ENCODE data around the gene SUMF1. TPM values are rescaled to one million over a fixed set of nuclear protein-coding genes. Genes with fewer than 3 reads are reported as not detected.
"Not testable (repeated sequence)": the region's sequence is repeated elsewhere in the genome, so short reads cannot be mapped to it uniquely, and the experiment has no call there.

Gene SUMF1
- total and polyA plus RNA-seq, 2 of the 13 experiments (the other 11 are each of a cell fraction or from before 2014, with no cell fraction given): 18.5 to 28.9 TPM

DNA sequence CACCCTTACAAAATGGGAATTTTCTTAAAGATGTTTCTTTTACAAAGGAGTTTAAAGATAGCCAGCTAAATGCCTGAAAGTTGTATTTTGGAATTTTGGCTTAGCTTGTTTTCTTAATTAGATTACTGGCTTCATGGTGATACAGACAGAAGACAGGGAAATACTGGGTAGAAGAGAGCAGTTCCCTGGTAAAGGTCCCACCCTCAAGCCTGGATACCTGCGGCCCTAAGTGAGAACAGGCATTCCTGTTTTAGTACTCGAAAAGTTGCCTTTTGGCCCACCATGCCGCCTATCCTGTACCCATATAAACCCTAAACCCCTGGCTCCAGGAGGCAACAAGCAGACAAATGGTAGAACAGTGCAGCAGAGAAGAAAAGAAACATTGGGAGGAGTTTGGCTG is 134.5 kb downstream of the SUMF1 start:
- CTCF ChIA-PET (ENCODE audit: low intra/inter-chr PET ratio, low total read pairs): no interaction called here
- H2AFZ ChIP-seq (ENCODE audit: low read length): peak overlapping the region; percentile 71
- BruUV-seq (replicated peaks): no TSS peak
- H3K4me3 ChIP-seq (replicated peaks in 1 of 3; ENCODE audit: insufficient read depth in 1 of 3, low read depth in 2 of 3, low read length in 3 of 3): peak overlapping the region in 2 of 3 experiments; percentile 17 to 27; a peak in 3 of 6 replicates
- ATAC-seq (peak; percentile 81), DNase-seq (ENCODE audit: low spot score) (no peak), FAIRE-seq (no peak)
- in situ Hi-C loops (cut with HindIII; ENCODE audit: extremely low pct_ligation_motif_present, low pct_unique_long_range_greater_than_20kb): no loop called here
- intact Hi-C loops (cut with micrococcal nuclease; ENCODE audit: unreplicated experiment): loop anchor here (5.0 kb wide), 1 partner anchor 300 kb away; no protein-coding TSS in a partner anchor
- H3K27ac ChIP-seq (ENCODE audit: extremely low read length, insufficient read depth, low read length): peak overlapping the region; percentile 19
- peak overlapping the region; percentile 53 for H3K4me2 ChIP-seq (ENCODE audit: low read depth, low read length)
- H3K36me3 ChIP-seq (replicated peaks in 1 of 2; ENCODE audit: control insufficient read depth in 1 of 2, insufficient read depth in 2 of 2, low read length in 2 of 2): no peaks in the 10 kb centered on the region
- WGBS (ENCODE audit: low lambda C conversion rate): 51% methylated on average over 3 of the region's 3 CpGs
- H3K27me3 ChIP-seq (ENCODE audit: control insufficient read depth in 1 of 2, insufficient read depth in 2 of 2, low read length in 2 of 2): no peaks in the 10 kb centered on the region
- H3K9ac ChIP-seq (ENCODE audit: insufficient read depth, low read depth, low read length): no peak overlapping the region
- no peaks in the 10 kb centered on the region for H3K79me2 ChIP-seq (ENCODE audit: insufficient read depth, low read length)
- TF ChIP-seq SSRP1 (CRISPR knock-in tag; IDR thresholded peaks at IDR 0.05) (no peak), ZNF792 (CRISPR knock-in tag; IDR thresholded peaks at IDR 0.05) (0 out of 2 replicates have a peak, but pooled peaks have one; percentile 10)
- peaks cover 22% of the 10 kb centered on the region for H3K4me1 ChIP-seq (ENCODE audit: insufficient read depth, low read length)
- no peaks in the 10 kb centered on the region for H4K20me1 ChIP-seq (ENCODE audit: insufficient read depth, low read length)
- POLR2A ChIA-PET: no interaction called here
- H3K9me3 ChIP-seq (ENCODE audit: low read length): peaks cover 23% of the 10 kb centered on the region; the same call in 1 of the 2 replicates

- Histone ChIP-seq H4K20me1 (ENCODE audit: insufficient read depth, low read length) (no peaks in the 10 kb centered on the region), H3K4me2 (ENCODE audit: low read depth, low read length) (no peak overlapping the region), H2AFZ (ENCODE audit: low read length) (no peak overlapping the region), H3K27ac (ENCODE audit: extremely low read length, insufficient read depth, low read length) (no peak overlapping the region), H3K9ac (ENCODE audit: insufficient read depth, low read depth, low read length) (no peak overlapping the region), H3K36me3 (replicated peaks in 1 of 2; ENCODE audit: control insufficient read depth in 1 of 2, insufficient read depth in 2 of 2, low read length in 2 of 2) (no peaks in the 10 kb centered on the region), H3K9me3 (ENCODE audit: low read length) (peaks cover 23% of the 10 kb centered on the region; the same call in 1 of the 2 replicates), H3K27me3 (ENCODE audit: control insufficient read depth in 1 of 2, insufficient read depth in 2 of 2, low read length in 2 of 2) (no peaks in the 10 kb centered on the region), H3K4me1 (ENCODE audit: insufficient read depth, low read length) (peaks cover 22% of the 10 kb centered on the region), H3K4me3 (replicated peaks in 1 of 3; ENCODE audit: insufficient read depth in 1 of 3, low read depth in 2 of 3, low read length in 3 of 3) (no peak overlapping the region), H3K79me2 (ENCODE audit: insufficient read depth, low read length) (no peaks in the 10 kb centered on the region)
- DNase-seq (ENCODE audit: low spot score) (no peak), ATAC-seq (no peak), FAIRE-seq (no peak)
- intact Hi-C loops (cut with micrococcal nuclease; ENCODE audit: unreplicated experiment): loop anchor here (5.0 kb wide), 1 partner anchor 300 kb away; no protein-coding TSS in a partner anchor
- ChIA-PET POLR2A (no interaction called here), CTCF (ENCODE audit: low intra/inter-chr PET ratio, low total read pairs) (no interaction called here)
- 97% methylated on average over 1 of the region's 1 CpG for WGBS (ENCODE audit: low lambda C conversion rate)
- in situ Hi-C loops (cut with HindIII; ENCODE audit: extremely low pct_ligation_motif_present, low pct_unique_long_range_greater_than_20kb): no loop called here
- TF ChIP-seq ELF4 (CRISPR knock-in tag; IDR thresholded peaks at IDR 0.05; ENCODE audit: borderline replicate concordance) (0 out of 2 replicates have a peak, but pooled peaks have one; percentile 40), RELA (CRISPR knock-in tag; IDR thresholded peaks at IDR 0.05) (no peak)
- no TSS peak for BruUV-seq (replicated peaks)
These were observed 135.0 kb downstream of the SUMF1 start for GRCh38 chr3:4332111-4332510.

DNA sequence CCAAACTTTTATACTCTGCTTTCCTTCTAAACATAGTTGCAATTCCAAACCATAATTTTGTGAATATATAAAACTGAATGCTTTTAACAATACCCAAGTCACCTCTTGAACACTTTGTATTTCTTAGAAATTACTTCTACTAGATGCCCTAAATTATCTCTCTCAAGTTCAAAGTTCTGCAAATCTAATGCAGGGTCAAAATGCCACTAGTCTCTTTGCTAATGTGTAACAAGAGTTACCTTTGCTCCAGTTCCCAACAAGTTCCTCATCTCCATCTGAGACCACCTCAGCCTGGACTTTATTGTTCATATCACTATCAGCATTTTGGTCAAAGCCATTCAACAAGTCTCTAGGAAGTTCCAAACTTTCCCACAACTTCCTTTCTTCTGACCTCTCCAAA is 137.3 kb downstream of the SUMF1 start:
- intact Hi-C loops (cut with micrococcal nuclease; ENCODE audit: unreplicated experiment): loop anchor here (5.0 kb wide), 1 partner anchor 302 kb away; no protein-coding TSS in a partner anchor
- DNase-seq (ENCODE audit: low spot score); H2AFZ ChIP-seq (ENCODE audit: low read length); FAIRE-seq; H3K27me3 ChIP-seq (ENCODE audit: control insufficient read depth in 1 of 2, insufficient read depth in 2 of 2, low read length in 2 of 2); H4K20me1 ChIP-seq (ENCODE audit: insufficient read depth, low read length); in situ Hi-C loops (cut with HindIII; ENCODE audit: extremely low pct_ligation_motif_present, low pct_unique_long_range_greater_than_20kb); H3K4me3 ChIP-seq (replicated peaks in 1 of 3; ENCODE audit: insufficient read depth in 1 of 3, low read depth in 2 of 3, low read length in 3 of 3); H3K79me2 ChIP-seq (ENCODE audit: insufficient read depth, low read length); CTCF ChIA-PET (ENCODE audit: low intra/inter-chr PET ratio, low total read pairs); H3K36me3 ChIP-seq (replicated peaks in 1 of 2; ENCODE audit: control insufficient read depth in 1 of 2, insufficient read depth in 2 of 2, low read length in 2 of 2); H3K27ac ChIP-seq (ENCODE audit: extremely low read length, insufficient read depth, low read length); ATAC-seq; POLR2A ChIA-PET; H3K9ac ChIP-seq (ENCODE audit: insufficient read depth, low read depth, low read length); H3K4me2 ChIP-seq (ENCODE audit: low read depth, low read length); BruUV-seq (replicated peaks): not testable (repeated sequence)
- peaks cover 23% of the 10 kb centered on the region; the same call in 1 of the 2 replicates for H3K9me3 ChIP-seq (ENCODE audit: low read length)
- H3K4me1 ChIP-seq (ENCODE audit: insufficient read depth, low read length): peaks cover 22% of the 10 kb centered on the region
